T-cell (primary cell): ENCODE data around the gene PRKAG2. TPM values are rescaled to one million over a fixed set of nuclear protein-coding genes. Genes with fewer than 3 reads are reported as not detected.

Source experiments
- ATAC-seq, 4 experiments: fragments of 200-7000 bp in 3 of 4; fragments of 150-1000 bp in 1 of 4; cut with Tn5 transposase; replicated peaks in 1 of 4; 1 replicate in 3 of 4; 2 replicates in 1 of 4; pipeline ENCODE4 v1.10.0; 2021; ENCODE audit warnings: moderate library complexity in 3 of 4, mild to moderate bottlenecking in 2 of 4, moderate number of reproducible peaks in 1 of 4
- CTCF ChIA-PET, 2 donors: fragments of 300-600 bp; sonication (Branson Sonifier 250); formaldehyde crosslinking; loops; one replicate each; lab custom pipeline; 2022; ENCODE audit warnings: antibody characterized with exemption in 2 of 2; lab: Charles Lee
- POLR2A ChIA-PET, 2 donors: fragments of 300-600 bp; sonication (Branson Sonifier 250); formaldehyde crosslinking; loops; one replicate each; lab custom pipeline; 2022; ENCODE audit warnings: antibody characterized with exemption in 2 of 2; lab: Charles Lee
- DNase-seq, 35 experiments: peaks; one replicate each; pipeline versions ENCODE4 v3.0.0 to v3.0.0-alpha.2; 2013 to 2023
- H3K27ac ChIP-seq: one replicate; pipeline ENCODE4 v1.5.1; 2013; ENCODE audit warnings: low read length
- H3K27me3 ChIP-seq, 2 experiments: replicated peaks in 1 of 2; 1 replicate in 1 of 2; 2 replicates in 1 of 2; pipeline versions ENCODE4 v1.6.1 to v1.7.0; 2013; ENCODE audit warnings: low read length in 1 of 2, mixed read lengths in 1 of 2; ENCODE audit not compliant: control insufficient read depth in 2 of 2, insufficient read depth in 2 of 2; ENCODE audit errors: extremely low read depth in 1 of 2
- H3K36me3 ChIP-seq, 2 donors: 1 replicate in 1 of 2; 2 replicates in 1 of 2; pipeline versions ENCODE4 v1.6.1 to v1.7.0; 2013; ENCODE audit warnings: low read length in 1 of 2; ENCODE audit not compliant: control insufficient read depth in 2 of 2, insufficient read depth in 1 of 2; ENCODE audit errors: extremely low read depth in 1 of 2
- H3K4me1 ChIP-seq, 2 experiments: 1 replicate in 1 of 2; 2 replicates in 1 of 2; pipeline versions ENCODE4 v1.6.1 to v1.7.0; 2013; ENCODE audit warnings: low read length in 2 of 2, mixed read lengths in 1 of 2; ENCODE audit not compliant: insufficient read depth in 2 of 2, control insufficient read depth in 1 of 2; ENCODE audit errors: extremely low read depth in 1 of 2
- H3K4me3 ChIP-seq, 2 donors: 1 replicate in 1 of 2; 2 replicates in 1 of 2; pipeline versions ENCODE4 v1.5.1 to v1.7.0; 2013; ENCODE audit warnings: mild to moderate bottlenecking in 2 of 2, low read length in 1 of 2, moderate library complexity in 1 of 2; ENCODE audit not compliant: control insufficient read depth in 1 of 2; ENCODE audit errors: extremely low read depth in 1 of 2
- H3K9me3 ChIP-seq: 2 replicates; pipeline ENCODE4 v1.7.0; 2013
- H3K27ac Mint-ChIP-seq, 2 donors: one replicate each; pipeline ENCODE4 v1.8.0; 2020 to 2021; ENCODE audit warnings: mild to moderate bottlenecking in 2 of 2, mixed read lengths in 2 of 2
- H3K27me3 Mint-ChIP-seq, 2 donors: one replicate each; pipeline ENCODE4 v1.8.0; 2021 to 2022; ENCODE audit warnings: mixed read lengths in 2 of 2
- H3K36me3 Mint-ChIP-seq: one replicate; pipeline ENCODE4 v1.8.0; 2021; ENCODE audit warnings: mixed read lengths
- H3K4me1 Mint-ChIP-seq, 3 donors: one replicate each; pipeline ENCODE4 v1.8.0; 2020 to 2022; ENCODE audit warnings: mixed read lengths in 3 of 3, mild to moderate bottlenecking in 1 of 3
- H3K4me3 Mint-ChIP-seq, 3 donors: one replicate each; pipeline ENCODE4 v1.8.0; 2020 to 2022; ENCODE audit warnings: mild to moderate bottlenecking in 3 of 3, mixed read lengths in 3 of 3, moderate library complexity in 3 of 3
- H3K9me3 Mint-ChIP-seq, 3 donors: one replicate each; pipeline ENCODE4 v1.8.0; 2020 to 2022; ENCODE audit warnings: mixed read lengths in 3 of 3
- WGBS: methylation state at CpG from one replicate; pipeline ENCODE4 v1.1.5; 2013; ENCODE audit warnings: missing lambda C conversion rate; ENCODE audit not compliant: insufficient coverage; 5-methylcytosine and 5-hydroxymethylcytosine counted together
- total RNA-seq, 35 experiments: library from RNA in 6 of 35; stranded (reverse) in 6 of 35; fragments of 120-200 nt in 1 of 35; gene quantifications; one replicate each; pipeline versions ENCODE4 v1.2.1 to v1.2.4 and lab custom pipeline; 2013 to 2026

PRKAG2 gene
- total RNA-seq, 5 donors from 2014 or later (not counting 1 experiment from before 2014, with no cell fraction given), result 43.0 to 59.9 (median 49.3) TPM

DNA sequence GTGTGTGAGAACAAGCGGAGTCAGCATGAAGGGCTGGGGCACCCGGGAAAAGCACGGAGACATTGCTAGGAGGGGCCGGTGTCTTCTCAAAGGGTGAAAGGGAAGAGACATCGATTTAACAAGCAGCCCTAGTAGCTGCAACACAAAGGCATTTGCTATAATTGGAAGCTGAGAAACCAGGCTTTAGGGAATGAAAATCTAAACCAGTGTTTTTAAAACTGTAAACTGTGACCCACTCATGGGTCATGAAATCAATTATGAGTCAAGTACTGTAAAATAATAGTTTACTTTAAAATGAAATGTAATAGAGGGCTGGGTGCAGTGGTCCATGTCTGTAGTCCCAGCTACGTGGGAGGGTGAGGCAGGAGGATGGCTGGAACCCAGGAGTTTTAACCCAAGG, 228.5 kb downstream of the PRKAG2 start:
- no peak overlapping the region for H3K27ac Mint-ChIP-seq
- ATAC-seq (no peak), DNase-seq (no peak)
- no peak overlapping the region for H3K4me3 Mint-ChIP-seq
- Histone ChIP-seq H3K27me3 (no peaks in the 10 kb centered on the region), H3K9me3 (no peaks in the 10 kb centered on the region), H3K36me3 (no peaks in the 10 kb centered on the region), H3K27ac (no peak overlapping the region), H3K4me3 (no peak overlapping the region), H3K4me1 (no peaks in the 10 kb centered on the region)
- WGBS, result 92% methylated on average over 6 of the region's 6 CpGs
- peaks cover 43% of the 10 kb centered on the region for H3K36me3 Mint-ChIP-seq
- peaks cover 0 to 4% (median 0%) of the 10 kb centered on the region in 3 donors for H3K4me1 Mint-ChIP-seq
- H3K9me3 Mint-ChIP-seq, result peaks cover 0 to 6% (median 1%) of the 10 kb centered on the region in 3 donors
- H3K27me3 Mint-ChIP-seq, result no peaks in the 10 kb centered on the region
- CTCF ChIA-PET, result no interaction called here
- POLR2A ChIA-PET, result no interaction called here

DNA sequence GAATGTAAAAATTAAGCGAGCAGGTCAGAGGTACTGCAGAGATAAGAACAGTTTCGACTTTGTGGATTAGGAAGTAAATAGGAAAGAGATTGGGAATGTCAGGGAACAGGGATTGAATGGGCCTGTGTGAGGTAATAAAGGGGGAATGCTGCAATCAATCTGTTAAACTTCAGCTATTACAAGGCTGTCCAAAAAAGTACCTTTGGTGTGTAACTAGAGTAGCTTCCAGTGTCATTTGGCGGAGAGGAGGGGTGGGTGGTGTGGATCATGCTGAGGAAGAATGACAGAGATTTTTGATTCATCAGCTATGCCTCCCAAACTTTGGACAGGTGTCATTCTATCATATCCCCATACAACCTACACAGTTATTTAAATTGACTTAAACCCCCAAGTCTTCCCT, 229.0 kb downstream of the PRKAG2 start:
- Mint-ChIP-seq H3K9me3 (peaks cover 0 to 6% (median 1%) of the 10 kb centered on the region in 3 donors), H3K27ac (no peak overlapping the region), H3K27me3 (no peaks in the 10 kb centered on the region), H3K4me3 (no peak overlapping the region), H3K4me1 (peaks cover 0 to 4% (median 0%) of the 10 kb centered on the region in 3 donors), H3K36me3 (peaks cover 43% of the 10 kb centered on the region)
- Histone ChIP-seq H3K4me1 (no peaks in the 10 kb centered on the region), H3K27ac (no peak overlapping the region), H3K9me3 (no peaks in the 10 kb centered on the region), H3K36me3 (no peaks in the 10 kb centered on the region), H3K4me3 (no peak overlapping the region), H3K27me3 (no peaks in the 10 kb centered on the region)
- ATAC-seq (no peak), DNase-seq (no peak)
- ChIA-PET CTCF (no interaction called here), POLR2A (no interaction called here)
- 95% methylated on average over 2 of the region's 3 CpGs for WGBS

DNA sequence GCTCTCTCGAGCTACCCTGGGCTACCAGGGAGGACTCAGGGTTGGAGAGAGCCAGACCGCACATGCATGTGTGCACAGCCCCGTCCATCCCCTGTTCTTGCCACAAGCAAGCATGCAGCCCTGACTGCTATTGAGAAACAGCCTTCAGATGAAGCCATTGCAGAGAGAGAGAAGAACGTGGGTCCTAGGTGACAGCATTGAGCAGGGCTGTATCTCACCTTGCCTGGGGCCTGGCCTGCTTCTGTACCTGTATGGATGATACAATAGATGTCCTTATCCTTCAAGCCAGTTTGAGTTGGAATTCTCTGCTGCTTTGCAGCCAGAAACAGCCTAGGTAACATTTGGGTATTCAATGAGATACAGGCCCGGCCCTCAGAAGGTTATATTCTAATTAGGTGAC, 229.9 kb downstream of the PRKAG2 start:
- Mint-ChIP-seq H3K36me3 (peaks cover 43% of the 10 kb centered on the region), H3K4me3 (no peak overlapping the region), H3K4me1 (peaks cover 0 to 4% (median 0%) of the 10 kb centered on the region in 3 donors), H3K27me3 (no peaks in the 10 kb centered on the region), H3K27ac (no peak overlapping the region), H3K9me3 (peaks cover 0 to 6% (median 1%) of the 10 kb centered on the region in 3 donors)
- Histone ChIP-seq H3K4me3 (no peak overlapping the region), H3K36me3 (no peaks in the 10 kb centered on the region), H3K27ac (no peak overlapping the region), H3K4me1 (no peaks in the 10 kb centered on the region), H3K27me3 (no peaks in the 10 kb centered on the region), H3K9me3 (no peaks in the 10 kb centered on the region)
- no peak for ATAC-seq
- ChIA-PET CTCF (no interaction called here), POLR2A (no interaction called here)
- WGBS, result 90% methylated on average over 3 of the region's 5 CpGs
- DNase-seq, result no peak

DNA sequence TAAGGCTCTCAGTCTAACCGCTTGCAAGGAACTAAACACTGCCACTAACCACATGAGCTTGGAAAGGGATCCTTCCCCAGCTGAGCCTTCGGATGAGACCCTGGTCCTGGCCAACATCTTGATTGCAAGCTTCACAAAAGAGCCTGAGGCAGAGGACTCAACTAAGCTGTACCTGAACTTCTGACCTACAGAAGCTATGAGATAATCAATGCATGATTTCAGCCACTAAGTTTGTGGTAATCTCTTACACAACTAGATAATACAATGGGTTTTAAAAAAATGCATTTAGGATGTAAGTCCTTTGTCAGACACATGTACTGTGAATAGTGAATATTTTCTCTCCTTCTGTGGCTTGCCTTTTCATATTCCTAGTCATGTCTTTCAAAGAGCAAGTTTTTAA, 231.6 kb downstream of the PRKAG2 start:
- Mint-ChIP-seq H3K4me1 (peaks cover 0 to 4% (median 0%) of the 10 kb centered on the region in 3 donors), H3K27ac (no peak overlapping the region), H3K36me3 (peaks cover 32% of the 10 kb centered on the region), H3K4me3 (no peak overlapping the region), H3K27me3 (no peaks in the 10 kb centered on the region), H3K9me3 (peaks cover 0 to 6% (median 1%) of the 10 kb centered on the region in 3 donors)
- Histone ChIP-seq H3K4me3 (no peak overlapping the region), H3K9me3 (no peaks in the 10 kb centered on the region), H3K36me3 (no peaks in the 10 kb centered on the region), H3K27ac (no peak overlapping the region), H3K4me1 (no peaks in the 10 kb centered on the region), H3K27me3 (no peaks in the 10 kb centered on the region)
- ChIA-PET CTCF (no interaction called here), POLR2A (no interaction called here)
- ATAC-seq (no peak), DNase-seq (no peak)
- WGBS, result 90% methylated on average over 2 of the region's 2 CpGs

DNA sequence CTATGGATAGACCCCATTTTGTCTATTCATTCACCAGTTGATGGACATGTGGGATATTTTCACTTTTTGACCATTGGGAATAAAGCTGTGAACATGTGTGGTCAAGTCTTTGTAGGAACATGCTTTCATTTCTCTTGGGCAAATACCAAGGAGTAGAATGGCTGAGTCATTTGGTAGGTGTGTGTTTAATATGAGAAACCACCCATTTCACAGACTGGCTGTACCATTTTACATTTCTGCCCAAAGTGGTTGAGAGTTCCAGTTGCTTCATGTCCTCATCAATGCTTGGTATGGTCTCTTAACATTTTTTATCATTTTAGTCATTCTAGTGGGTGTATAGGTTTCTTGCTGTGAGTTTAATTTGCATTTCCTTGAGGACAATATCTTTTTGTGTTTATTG, 232.4 kb downstream of the PRKAG2 start:
- Histone ChIP-seq H3K9me3 (no peaks in the 10 kb centered on the region), H3K27ac (no peak overlapping the region), H3K27me3 (no peaks in the 10 kb centered on the region), H3K36me3 (no peaks in the 10 kb centered on the region), H3K4me1 (no peaks in the 10 kb centered on the region), H3K4me3 (no peak overlapping the region)
- Mint-ChIP-seq H3K27ac (no peak overlapping the region), H3K9me3 (peaks cover 0 to 6% (median 1%) of the 10 kb centered on the region in 3 donors), H3K27me3 (no peaks in the 10 kb centered on the region), H3K36me3 (peaks cover 30% of the 10 kb centered on the region), H3K4me3 (no peak overlapping the region), H3K4me1 (peaks cover 0 to 4% (median 0%) of the 10 kb centered on the region in 3 donors)
- DNase-seq (no peak), ATAC-seq (no peak)
- ChIA-PET POLR2A (no interaction called here), CTCF (no interaction called here)

DNA sequence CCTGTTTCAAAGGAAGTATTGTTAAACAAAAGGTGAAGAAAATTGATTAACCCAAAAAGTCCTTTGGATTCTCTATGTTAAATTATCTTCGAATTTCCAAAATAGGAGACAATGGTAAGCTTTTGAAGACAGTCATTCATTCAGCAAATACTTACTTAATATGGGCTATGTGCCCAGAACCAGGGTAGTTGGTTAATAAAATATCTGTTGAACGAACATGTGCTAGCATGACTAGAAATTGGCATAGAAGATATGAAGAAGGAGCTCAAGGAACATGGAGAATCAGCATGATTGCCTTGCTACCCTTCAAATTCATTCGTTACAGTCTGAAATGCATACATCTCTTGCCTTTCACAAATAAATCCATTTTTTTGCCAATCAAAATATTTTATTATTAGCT, 234.2 kb downstream of the PRKAG2 start:
- H3K4me1 ChIP-seq, result no peaks in the 10 kb centered on the region
- no peak overlapping the region for H3K27ac Mint-ChIP-seq

DNA sequence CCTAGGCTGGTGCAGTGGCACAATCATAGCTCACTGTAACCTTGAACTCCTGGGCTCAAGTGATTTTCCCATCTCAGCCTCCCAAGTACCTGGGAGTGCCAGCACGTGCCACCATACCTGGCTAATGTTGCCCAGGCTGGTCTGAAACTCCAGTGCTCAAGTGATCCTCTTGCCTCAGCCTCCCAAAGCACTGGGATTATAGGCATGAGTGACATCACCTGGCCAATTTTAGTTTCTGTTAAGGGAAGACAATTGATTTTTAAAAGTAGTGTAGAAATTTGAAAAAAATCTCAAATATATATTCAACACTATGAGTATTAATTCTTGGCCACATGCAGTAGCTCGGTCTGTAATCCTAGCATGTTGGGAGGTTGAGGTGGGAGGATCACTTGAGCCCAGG, 235.3 kb downstream of the PRKAG2 start:
- ATAC-seq (no peak), DNase-seq (no peak)
- H3K9me3 ChIP-seq, result no peaks in the 10 kb centered on the region
- no peaks in the 10 kb centered on the region for H3K4me1 ChIP-seq
- H3K36me3 Mint-ChIP-seq, result peaks cover 11% of the 10 kb centered on the region
- H3K27ac Mint-ChIP-seq, result no peak overlapping the region
- POLR2A ChIA-PET, result no interaction called here
- no peaks in the 10 kb centered on the region for H3K4me1 Mint-ChIP-seq
- H3K27me3 ChIP-seq, result no peaks in the 10 kb centered on the region
- no peak overlapping the region for H3K27ac ChIP-seq
- CTCF ChIA-PET, result interaction anchor here in 1 of 2 donors (0.7 kb wide), 1 partner anchor 73 kb away, joined by 5 read pairs; no protein-coding TSS in a partner anchor
- no peak overlapping the region for H3K4me3 Mint-ChIP-seq
- no peaks in the 10 kb centered on the region for H3K36me3 ChIP-seq
- WGBS, result 100% methylated on average over 1 of the region's 2 CpGs
- no peaks in the 10 kb centered on the region for H3K27me3 Mint-ChIP-seq
- peaks cover 0 to 6% (median 1%) of the 10 kb centered on the region in 3 donors for H3K9me3 Mint-ChIP-seq
- H3K4me3 ChIP-seq, result no peak overlapping the region

More for the DNA sequence above, 234.2 kb downstream of the PRKAG2 start:
- Histone ChIP-seq H3K9me3 (no peaks in the 10 kb centered on the region), H3K4me3 (no peak overlapping the region), H3K36me3 (no peaks in the 10 kb centered on the region), H3K27me3 (no peaks in the 10 kb centered on the region), H3K27ac (no peak overlapping the region)
- CTCF ChIA-PET, result no interaction called here
- no peak overlapping the region for H3K4me3 Mint-ChIP-seq
- DNase-seq, result no peak
- no peak for ATAC-seq
- POLR2A ChIA-PET, result interaction anchor here in 1 of 2 donors (0.7 kb wide), 1 partner anchor 10 kb away, joined by 3 read pairs; no protein-coding TSS in a partner anchor
- H3K4me1 Mint-ChIP-seq, result peaks cover 0 to 4% (median 0%) of the 10 kb centered on the region in 3 donors
- peaks cover 21% of the 10 kb centered on the region for H3K36me3 Mint-ChIP-seq
- WGBS, result no CpG with 5 or more reads among the region's 3 CpGs
- H3K9me3 Mint-ChIP-seq, result peaks cover 0 to 6% (median 1%) of the 10 kb centered on the region in 3 donors
- H3K27me3 Mint-ChIP-seq, result no peaks in the 10 kb centered on the region
